HepG2 (cell line): ENCODE results near the gene VENTX. TPM values are rescaled to one million over a fixed set of nuclear protein-coding genes. Genes with fewer than 3 reads are reported as not detected.

Experiments
- ATAC-seq: fragments of 200-7000 bp; cut with Tn5 transposase; 3 replicates; pipeline ENCODE4 v1.9.1; 2020; ENCODE audit warnings: mild to moderate bottlenecking, moderate library complexity
- BruUV-seq: library from RNA; stranded (reverse); fragments of 400-500 nt; replicated peaks from 2 replicates; lab custom pipeline; 2021; lab: Mats Ljungman, UMichigan
- CTCF ChIA-PET: fragments of 300-600 bp; formaldehyde crosslinking; extraction: SDS; loops from one replicate; lab custom pipeline; 2021; ENCODE audit warnings: low total read pairs, inconsistent platforms, low intra/inter-chr PET ratio; lab: Yijun Ruan, JAX
- POLR2A ChIA-PET: fragments of 350-600 bp; sonication (Branson Sonifier 250); formaldehyde crosslinking; loops from one replicate; lab custom pipeline; 2020; ENCODE audit warnings: antibody characterized with exemption, inconsistent platforms; lab: Yijun Ruan, JAX
- DNase-seq: peaks from one replicate; pipeline ENCODE4 v3.0.0-alpha.2; 2015; ENCODE audit warnings: low spot score
- FAIRE-seq: peaks from 3 replicates; lab custom pipeline; 2011; peaks lifted over from hg19 to GRCh38; lab: Jason Lieb, UNC
- H2AFZ ChIP-seq: one replicate; pipeline ENCODE4 v1.6.1; 2011; ENCODE audit warnings: low read length, inconsistent platforms
- H3K27ac ChIP-seq: fragments of 300-600 bp; 3 replicates; pipeline ENCODE4 v1.8.0; 2011; ENCODE audit warnings: mixed run types, mild to moderate bottlenecking, mixed read lengths, low read length, inconsistent platforms; ENCODE audit not compliant: insufficient read depth; ENCODE audit errors: extremely low read length
- H3K27me3 ChIP-seq, 2 experiments: fragments of 200-600 bp in 1 of 2; 2 replicates in 1 of 2; 3 replicates in 1 of 2; pipeline versions ENCODE4 v1.6.0 to v1.8.0; 2011; ENCODE audit warnings: low read length in 2 of 2, mild to moderate bottlenecking in 2 of 2, moderate library complexity in 2 of 2, inconsistent platforms in 1 of 2; ENCODE audit not compliant: insufficient read depth in 2 of 2, control insufficient read depth in 1 of 2
- H3K36me3 ChIP-seq, 2 experiments: fragments of 200-600 bp in 1 of 2; replicated peaks in 1 of 2; 2 replicates in 1 of 2; 3 replicates in 1 of 2; pipeline versions ENCODE4 v1.5.1 to v1.8.0; 2011; ENCODE audit warnings: low read length in 2 of 2, inconsistent platforms in 1 of 2; ENCODE audit not compliant: insufficient read depth in 2 of 2, control insufficient read depth in 1 of 2
- H3K4me1 ChIP-seq: 2 replicates; pipeline ENCODE4 v1.5.1; 2012; ENCODE audit warnings: low read length, inconsistent platforms; ENCODE audit not compliant: insufficient read depth
- H3K4me2 ChIP-seq: 2 replicates; pipeline ENCODE4 v1.6.0; 2011; ENCODE audit warnings: low read depth, low read length, inconsistent platforms
- H3K4me3 ChIP-seq, 3 experiments: fragments of 200-600 bp in 1 of 3; sonication (generic), shearing (Covaris generic) in 1 of 3; replicated peaks in 1 of 3; 2 replicates each; pipeline ENCODE4 v1.5.1; 2011 to 2016; ENCODE audit warnings: low read length in 3 of 3, inconsistent platforms in 2 of 3, low read depth in 2 of 3, mild to moderate bottlenecking in 2 of 3, control low read depth in 1 of 3, mixed read lengths in 1 of 3; ENCODE audit not compliant: insufficient read depth in 1 of 3
- H3K79me2 ChIP-seq: one replicate; pipeline ENCODE4 v1.6.1; 2011; ENCODE audit warnings: low read length, inconsistent platforms; ENCODE audit not compliant: insufficient read depth
- H3K9ac ChIP-seq: 2 replicates; pipeline ENCODE4 v1.6.0; 2011; ENCODE audit warnings: mild to moderate bottlenecking, low read depth, low read length, inconsistent platforms; ENCODE audit not compliant: insufficient read depth
- H3K9me3 ChIP-seq: 2 replicates; pipeline ENCODE4 v1.5.1; 2012; ENCODE audit warnings: mild to moderate bottlenecking, low read length
- H4K20me1 ChIP-seq: 2 replicates; pipeline ENCODE4 v1.6.0; 2011; ENCODE audit warnings: inconsistent platforms, mild to moderate bottlenecking, low read length, moderate library complexity; ENCODE audit not compliant: insufficient read depth
- PHF20 ChIP-seq: sonication (generic); formaldehyde crosslinking; IDR thresholded peaks from 2 replicates; pipeline ENCODE4 v1.5.0; 2020; ENCODE audit warnings: mild to moderate bottlenecking, missing genetic modification reagents
- TBX3 ChIP-seq: fragments of 450-650 bp; IDR thresholded peaks from 2 replicates; pipeline ENCODE4 v1.6.1; 2017; ENCODE audit warnings: antibody characterized with exemption, mild to moderate bottlenecking, inconsistent platforms, borderline replicate concordance
- ZNF543 ChIP-seq: sonication (generic); formaldehyde crosslinking; IDR thresholded peaks from 2 replicates; pipeline ENCODE4 v1.4.0; 2020; ENCODE audit warnings: mild to moderate bottlenecking, missing genetic modification reagents
- WGBS: methylation state at CpG from one replicate; pipeline ENCODE4 v1.1.6; 2017; ENCODE audit warnings: low lambda C conversion rate; 5-methylcytosine and 5-hydroxymethylcytosine counted together
- in situ Hi-C: cut with HindIII; loops from 2 replicates; pipeline ENCODE4 v1.10.0; 2017; ENCODE audit warnings: low pct_unique_long_range_greater_than_20kb; ENCODE audit not compliant: extremely low pct_ligation_motif_present
- intact Hi-C: fragments of 100-400 bp; cut with micrococcal nuclease; formaldehyde crosslinking; loops from one replicate; pipeline ENCODE4 v1.10.0; 2022; ENCODE audit not compliant: unreplicated experiment
- polyA plus RNA-seq, 8 experiments: library from polyadenylated mRNA; depleted of rRNA in 3 of 8; stranded (reverse) in 7 of 8; unstranded in 1 of 8; fragments of >200 nt; fragmentation: Illumina TruSeq in 4 of 8; extraction: Trizol in 4 of 8; gene quantifications; 2 replicates each; pipeline versions ENCODE4 v1.2.1 to v1.2.3, GENCODE V29; 2011 to 2016; ENCODE audit warnings: low read depth in 4 of 8, missing spikeins in 1 of 8, mixed read lengths in 1 of 8; ENCODE audit not compliant: insufficient read depth in 1 of 8
- total RNA-seq, 5 experiments: library from RNA; depleted of rRNA; stranded (reverse); fragments of >200 nt; fragmentation: Illumina TruSeq; extraction: Trizol; gene quantifications; 2 replicates each; pipeline ENCODE4 v1.2.3, GENCODE V29; 2016; ENCODE audit warnings: low read depth in 1 of 5
- TF ChIP-seq, protein P1 (sequence below): fragments of 450-650 bp; IDR thresholded peaks from 2 replicates; pipeline ENCODE4 v1.6.1; 2016

VENTX gene
- total and polyA plus RNA-seq, 2 of the 13 experiments (the other 11 are each of a cell fraction or from before 2014, with no cell fraction given), result not detected

DNA sequence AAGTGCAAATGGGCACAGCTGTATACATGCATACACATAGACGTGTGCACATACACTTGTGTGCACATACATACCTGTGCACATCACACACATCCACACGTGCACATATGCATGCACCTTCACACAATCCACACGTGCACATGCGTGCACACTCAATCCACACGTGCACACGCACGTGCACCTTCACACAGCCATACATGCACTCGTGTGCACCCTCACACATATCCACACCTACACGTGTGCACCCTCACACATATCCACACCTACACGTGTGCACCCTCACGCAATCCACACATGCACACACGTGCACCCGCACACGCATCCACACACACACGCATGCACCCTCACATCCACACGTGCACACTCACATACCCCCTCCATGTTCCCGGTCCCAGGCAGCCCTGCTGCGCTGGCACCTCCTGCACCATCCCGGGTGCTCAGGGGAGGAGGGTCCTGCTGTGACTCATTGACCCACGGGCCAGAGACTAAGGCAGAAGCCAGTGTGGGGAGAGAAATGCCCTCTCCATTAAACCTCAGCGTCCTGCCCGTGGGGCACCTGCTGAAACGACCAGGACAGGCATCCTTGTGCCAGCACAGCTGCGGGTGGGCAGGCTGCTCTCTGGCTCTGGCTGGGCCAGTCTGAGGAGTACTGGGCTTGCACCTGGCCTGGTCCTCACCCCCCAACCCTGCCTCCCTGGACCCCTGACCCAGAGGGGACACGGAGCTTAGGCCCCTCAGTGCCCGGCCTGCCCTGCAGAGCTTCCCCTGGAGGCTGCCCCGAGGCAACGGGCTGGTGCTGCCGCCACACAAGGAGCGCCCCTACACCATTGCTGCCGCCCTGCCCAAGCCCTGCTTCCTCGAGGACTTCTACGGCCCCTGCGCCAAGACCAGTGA is 25.4 kb upstream of the VENTX start:
- DNase-seq (no peak), FAIRE-seq (no peak), ATAC-seq (no peak)
- H3K9ac ChIP-seq, result no peak overlapping the region
- BruUV-seq, result no TSS peak
- peaks cover 5% of the 10 kb centered on the region; the same call in 1 of the 2 replicates for H4K20me1 ChIP-seq
- 20% methylated on average over 20 of the region's 34 CpGs for WGBS
- in situ Hi-C loops, result no loop called here
- TF ChIP-seq PHF20 (CRISPR knock-in tag), result no peak
- TF ChIP-seq ZNF543 (CRISPR knock-in tag), result no peak
- no peak for TF ChIP-seq TBX3
- TF ChIP-seq, protein P1, sequence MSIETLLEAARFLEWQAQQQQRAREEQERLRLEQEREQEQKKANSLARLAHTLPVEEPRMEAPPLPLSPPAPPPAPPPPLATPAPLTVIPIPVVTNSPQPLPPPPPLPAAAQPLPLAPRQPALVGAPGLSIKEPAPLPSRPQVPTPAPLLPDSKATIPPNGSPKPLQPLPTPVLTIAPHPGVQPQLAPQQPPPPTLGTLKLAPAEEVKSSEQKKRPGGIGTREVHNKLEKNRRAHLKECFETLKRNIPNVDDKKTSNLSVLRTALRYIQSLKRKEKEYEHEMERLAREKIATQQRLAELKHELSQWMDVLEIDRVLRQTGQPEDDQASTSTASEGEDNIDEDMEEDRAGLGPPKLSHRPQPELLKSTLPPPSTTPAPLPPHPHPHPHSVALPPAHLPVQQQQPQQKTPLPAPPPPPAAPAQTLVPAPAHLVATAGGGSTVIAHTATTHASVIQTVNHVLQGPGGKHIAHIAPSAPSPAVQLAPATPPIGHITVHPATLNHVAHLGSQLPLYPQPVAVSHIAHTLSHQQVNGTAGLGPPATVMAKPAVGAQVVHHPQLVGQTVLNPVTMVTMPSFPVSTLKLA, result peak; percentile 100
- TF ChIP-seq, all 625 proteins: peak for 1
- Histone ChIP-seq H3K79me2 (no peaks in the 10 kb centered on the region), H3K27ac (no peak overlapping the region), H3K4me3 (no peak overlapping the region), H3K9me3 (no peaks in the 10 kb centered on the region), H3K4me1 (no peaks in the 10 kb centered on the region), H3K27me3 (peaks cover 7 to 64% of the 10 kb centered on the region in 2 experiments; a peak in 4 of 5 replicates), H2AFZ (no peak overlapping the region), H3K36me3 (no peaks in the 10 kb centered on the region), H3K4me2 (no peak overlapping the region)
- intact Hi-C loops, result no loop called here
- ChIA-PET POLR2A (no interaction called here), CTCF (no interaction called here)
